Measurements from ENCODE around the gene SRXN1.

DNA sequence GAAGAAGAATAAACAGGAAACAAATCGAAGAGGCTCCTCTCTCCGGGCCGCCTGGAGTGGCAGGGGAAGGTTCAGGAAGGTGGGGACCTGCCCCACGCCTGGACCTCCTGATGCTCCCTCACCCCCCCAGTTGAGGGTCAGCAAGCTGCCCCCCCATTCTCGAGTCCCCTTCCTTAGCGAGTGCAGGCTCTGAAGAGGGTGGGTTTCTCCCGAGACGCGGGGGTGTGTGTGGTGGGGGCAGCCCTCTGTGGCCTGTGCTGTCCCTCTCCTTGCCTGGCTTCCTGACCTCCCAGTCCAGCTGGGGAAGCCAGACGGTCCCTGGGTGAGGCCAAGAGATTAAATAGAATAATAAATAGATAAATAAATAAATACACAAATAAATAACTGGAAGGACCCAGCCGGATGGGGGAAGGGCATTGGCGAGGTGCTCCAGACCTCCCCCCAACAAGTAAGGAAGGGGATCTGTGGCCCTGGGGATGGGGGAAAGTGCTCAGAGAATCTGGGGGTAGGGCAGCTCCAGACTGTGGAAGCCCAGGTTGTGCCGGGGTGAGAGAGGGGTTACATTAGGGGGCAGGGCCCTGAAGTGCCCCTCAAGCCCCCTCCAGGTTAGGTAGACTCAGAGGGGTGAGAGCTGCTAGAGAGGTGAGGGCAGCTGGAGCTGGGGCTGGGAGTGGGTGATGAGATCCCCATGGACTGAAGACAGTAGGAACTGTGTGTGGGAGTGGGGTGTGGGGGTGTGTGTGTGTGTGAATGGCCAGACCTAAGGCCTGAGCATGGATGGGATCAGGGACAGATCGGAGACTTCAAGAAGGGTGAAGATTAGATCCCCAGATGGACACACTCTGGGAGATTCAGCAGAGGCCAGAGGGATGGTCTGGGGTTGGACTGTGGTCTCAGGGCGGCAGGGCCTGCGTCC lies 9.5 kb upstream of the SRXN1 start:
- TF ChIP-seq CTCF (tag by site-specific recombination; IDR thresholded peaks at IDR 0.05) (no peak), PBX3 (CRISPR knock-in tag; IDR thresholded peaks at IDR 0.05) (no peak), HOXC10 (CRISPR knock-in tag; IDR thresholded peaks at IDR 0.05) (no peak), PATZ1 (tag by site-specific recombination; IDR thresholded peaks at IDR 0.05) (no peak), ZBTB7A (tag by site-specific recombination; IDR thresholded peaks at IDR 0.05; ENCODE audit: low read depth) (no peak), IKZF3 (tag by site-specific recombination; IDR thresholded peaks at IDR 0.05) (no peak), ZSCAN30 (tag by site-specific recombination; IDR thresholded peaks at IDR 0.05) (no peak), GLI2 (tag by site-specific recombination; IDR thresholded peaks at IDR 0.05; ENCODE audit: borderline replicate concordance, low read depth) (no peak)
- TF ChIP-seq, protein P1, sequence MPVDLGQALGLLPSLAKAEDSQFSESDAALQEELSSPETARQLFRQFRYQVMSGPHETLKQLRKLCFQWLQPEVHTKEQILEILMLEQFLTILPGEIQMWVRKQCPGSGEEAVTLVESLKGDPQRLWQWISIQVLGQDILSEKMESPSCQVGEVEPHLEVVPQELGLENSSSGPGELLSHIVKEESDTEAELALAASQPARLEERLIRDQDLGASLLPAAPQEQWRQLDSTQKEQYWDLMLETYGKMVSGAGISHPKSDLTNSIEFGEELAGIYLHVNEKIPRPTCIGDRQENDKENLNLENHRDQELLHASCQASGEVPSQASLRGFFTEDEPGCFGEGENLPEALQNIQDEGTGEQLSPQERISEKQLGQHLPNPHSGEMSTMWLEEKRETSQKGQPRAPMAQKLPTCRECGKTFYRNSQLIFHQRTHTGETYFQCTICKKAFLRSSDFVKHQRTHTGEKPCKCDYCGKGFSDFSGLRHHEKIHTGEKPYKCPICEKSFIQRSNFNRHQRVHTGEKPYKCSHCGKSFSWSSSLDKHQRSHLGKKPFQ (tag by site-specific recombination; IDR thresholded peaks at IDR 0.05): no peak

Measured in HEK293 (cell line).